ENCODE measurements around the gene CNGB1.

DNA sequence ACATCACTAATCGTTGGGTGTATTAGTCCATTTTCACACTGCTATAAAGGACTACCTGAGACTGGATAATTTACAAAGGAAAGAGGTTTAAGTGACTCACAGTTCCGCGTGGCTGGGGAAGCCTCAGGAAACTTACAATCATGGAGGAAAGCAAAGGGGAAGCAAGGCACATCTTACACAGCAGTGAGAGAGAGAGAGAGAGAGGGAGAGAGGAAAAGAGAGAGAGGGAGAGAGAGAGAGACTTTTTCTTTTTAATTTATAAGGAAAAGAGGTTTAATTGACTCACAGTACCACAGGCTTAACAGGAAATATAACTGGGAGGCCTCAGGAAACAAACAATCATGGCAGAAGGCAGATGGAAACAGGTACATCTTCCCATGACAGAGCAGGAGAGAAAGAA is 41.7 kb downstream of the CNGB1 start:
- TF ChIP-seq, protein P1, sequence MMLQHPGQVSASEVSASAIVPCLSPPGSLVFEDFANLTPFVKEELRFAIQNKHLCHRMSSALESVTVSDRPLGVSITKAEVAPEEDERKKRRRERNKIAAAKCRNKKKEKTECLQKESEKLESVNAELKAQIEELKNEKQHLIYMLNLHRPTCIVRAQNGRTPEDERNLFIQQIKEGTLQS (IDR thresholded peaks at IDR 0.05): no peak
- TF ChIP-seq, protein P2, sequence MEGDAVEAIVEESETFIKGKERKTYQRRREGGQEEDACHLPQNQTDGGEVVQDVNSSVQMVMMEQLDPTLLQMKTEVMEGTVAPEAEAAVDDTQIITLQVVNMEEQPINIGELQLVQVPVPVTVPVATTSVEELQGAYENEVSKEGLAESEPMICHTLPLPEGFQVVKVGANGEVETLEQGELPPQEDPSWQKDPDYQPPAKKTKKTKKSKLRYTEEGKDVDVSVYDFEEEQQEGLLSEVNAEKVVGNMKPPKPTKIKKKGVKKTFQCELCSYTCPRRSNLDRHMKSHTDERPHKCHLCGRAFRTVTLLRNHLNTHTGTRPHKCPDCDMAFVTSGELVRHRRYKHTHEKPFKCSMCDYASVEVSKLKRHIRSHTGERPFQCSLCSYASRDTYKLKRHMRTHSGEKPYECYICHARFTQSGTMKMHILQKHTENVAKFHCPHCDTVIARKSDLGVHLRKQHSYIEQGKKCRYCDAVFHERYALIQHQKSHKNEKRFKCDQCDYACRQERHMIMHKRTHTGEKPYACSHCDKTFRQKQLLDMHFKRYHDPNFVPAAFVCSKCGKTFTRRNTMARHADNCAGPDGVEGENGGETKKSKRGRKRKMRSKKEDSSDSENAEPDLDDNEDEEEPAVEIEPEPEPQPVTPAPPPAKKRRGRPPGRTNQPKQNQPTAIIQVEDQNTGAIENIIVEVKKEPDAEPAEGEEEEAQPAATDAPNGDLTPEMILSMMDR (IDR thresholded peaks at IDR 0.05; ENCODE audit: low read depth, low read length, missing input control): no peak
- TF ChIP-seq, protein P3, sequence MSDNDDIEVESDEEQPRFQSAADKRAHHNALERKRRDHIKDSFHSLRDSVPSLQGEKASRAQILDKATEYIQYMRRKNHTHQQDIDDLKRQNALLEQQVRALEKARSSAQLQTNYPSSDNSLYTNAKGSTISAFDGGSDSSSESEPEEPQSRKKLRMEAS (IDR thresholded peaks at IDR 0.05): no peak
- TF ChIP-seq TAF1 (conservative IDR thresholded peaks at IDR 0.05) (no peak), JUND (IDR thresholded peaks at IDR 0.05) (no peak), RAD21 (IDR thresholded peaks at IDR 0.05) (no peak), SP1 (IDR thresholded peaks at IDR 0.05) (no peak)

All from liver (tissue), 3 donors.